Vagina (tissue), 2 donors: ENCODE measurements around the gene SLC22A2. TPM values are rescaled to one million over a fixed set of nuclear protein-coding genes. Genes with fewer than 3 reads are reported as not detected.
"Not testable (repeated sequence)": the region's sequence is repeated elsewhere in the genome, so short reads cannot be mapped to it uniquely, and the experiment has no call there.

Source experiments
- DNase-seq, 2 donors: peaks; one replicate each; pipeline ENCODE4 v3.0.0-alpha.2; 2017; ENCODE audit errors: extremely low spot score in 2 of 2
- H3K27ac ChIP-seq: fragments of 200-600 bp; sonication (generic); one replicate; pipeline ENCODE4 v1.5.1; 2019
- H3K27me3 ChIP-seq: fragments of 200-600 bp; sonication (generic); one replicate; pipeline ENCODE4 v1.5.1; 2019
- H3K36me3 ChIP-seq, 2 donors: fragments of 200-600 bp; sonication (generic); one replicate each; pipeline ENCODE4 v1.5.1; 2017 to 2019
- H3K4me1 ChIP-seq: fragments of 200-600 bp; sonication (generic); one replicate; pipeline ENCODE4 v1.5.1; 2019
- H3K4me3 ChIP-seq, 2 donors: fragments of 200-600 bp; sonication (generic); 1 replicate in 1 of 2; 2 replicates in 1 of 2; pipeline ENCODE4 v1.5.1; 2016 to 2019
- H3K9me3 ChIP-seq: fragments of 200-600 bp; sonication (generic); one replicate; pipeline ENCODE4 v1.5.1; 2019
- CTCF ChIP-seq, 3 experiments: fragments of 450-650 bp in 2 of 3; fragments of 200-600 bp in 1 of 3; sonication (generic) in 1 of 3; IDR thresholded peaks; one replicate each; pipeline ENCODE4 v1.5.1; 2017 to 2019; ENCODE audit warnings: antibody characterized with exemption in 3 of 3, mild to moderate bottlenecking in 2 of 3, moderate library complexity in 2 of 3
- POLR2A ChIP-seq, 2 donors: fragments of 450-650 bp; IDR thresholded peaks; one replicate each; pipeline ENCODE4 v1.6.1; 2017; ENCODE audit warnings: antibody characterized with exemption in 2 of 2, mild to moderate bottlenecking in 2 of 2, moderate library complexity in 2 of 2
- POLR2AphosphoS5 ChIP-seq, 2 donors: sonication (generic); formaldehyde crosslinking; IDR thresholded peaks; one replicate each; pipeline ENCODE4 v1.9.0; 2017; ENCODE audit warnings: antibody characterized with exemption in 2 of 2, mild to moderate bottlenecking in 2 of 2, low read depth in 1 of 2; ENCODE audit not compliant: insufficient read depth in 1 of 2
- intact Hi-C: fragments of 100-400 bp; cut with DNase I; formaldehyde crosslinking; loops from one replicate; pipeline ENCODE4 v1.15.1; 2023
- total RNA-seq: library from RNA; depleted of rRNA; stranded (reverse); fragments of >200 nt; gene quantifications from one replicate; pipeline ENCODE4 v1.2.3, GENCODE V29; 2016

The SLC22A2 gene
- total RNA-seq, 1 donor from 2014 or later = not detected

- DNase-seq = no peak
- TF ChIP-seq POLR2A (IDR thresholded peaks at IDR 0.05) (no peak), CTCF (IDR thresholded peaks at IDR 0.05) (no peak), POLR2AphosphoS5 (IDR thresholded peaks at IDR 0.05; ENCODE audit: insufficient read depth in 1 of 2, low read depth in 1 of 2) (no peak)
- H3K9me3 ChIP-seq = no peaks in the 10 kb centered on the region
- H3K4me1 ChIP-seq = peaks cover 10% of the 10 kb centered on the region
- H3K4me3 ChIP-seq = no peak overlapping the region
- no peaks in the 10 kb centered on the region for H3K36me3 ChIP-seq
- no peak overlapping the region for H3K27ac ChIP-seq
- intact Hi-C loops = no loop called here
- H3K27me3 ChIP-seq = no peaks in the 10 kb centered on the region
Measured at GRCh38 chr6:160240691-160241084, 17.9 kb downstream of the SLC22A2 start.

GRCh38 chr6:160239929-160240690 is 18.5 kb downstream of the SLC22A2 start:
- intact Hi-C loops = no loop called here
- DNase-seq = no peak
- no peak overlapping the region for H3K27ac ChIP-seq
- H3K4me1 ChIP-seq = peaks cover 10% of the 10 kb centered on the region
- H3K9me3 ChIP-seq = no peaks in the 10 kb centered on the region
- no peaks in the 10 kb centered on the region for H3K27me3 ChIP-seq
- no peaks in the 10 kb centered on the region for H3K36me3 ChIP-seq
- TF ChIP-seq POLR2A (IDR thresholded peaks at IDR 0.05) (no peak), CTCF (IDR thresholded peaks at IDR 0.05) (no peak), POLR2AphosphoS5 (IDR thresholded peaks at IDR 0.05; ENCODE audit: insufficient read depth in 1 of 2, low read depth in 1 of 2) (no peak)
- H3K4me3 ChIP-seq = no peak overlapping the region

- Histone ChIP-seq H3K36me3 (no peaks in the 10 kb centered on the region), H3K27ac (no peak overlapping the region), H3K27me3 (no peaks in the 10 kb centered on the region), H3K9me3 (no peaks in the 10 kb centered on the region), H3K4me3 (no peak overlapping the region), H3K4me1 (peaks cover 10% of the 10 kb centered on the region)
- TF ChIP-seq POLR2AphosphoS5 (IDR thresholded peaks at IDR 0.05; ENCODE audit: insufficient read depth in 1 of 2, low read depth in 1 of 2) = no peak
- no peak for TF ChIP-seq CTCF (IDR thresholded peaks at IDR 0.05)
- no peak for TF ChIP-seq POLR2A (IDR thresholded peaks at IDR 0.05)
- no peak for DNase-seq
- intact Hi-C loops = no loop called here
Measured at GRCh38 chr6:160238761-160239751, 19.6 kb downstream of the SLC22A2 start.

GRCh38 chr6:160238278-160238711 is 20.3 kb downstream of the SLC22A2 start:
- Histone ChIP-seq H3K4me3 (no peak overlapping the region), H3K27me3 (no peaks in the 10 kb centered on the region), H3K27ac (no peak overlapping the region), H3K4me1 (peaks cover 10% of the 10 kb centered on the region), H3K36me3 (no peaks in the 10 kb centered on the region), H3K9me3 (no peaks in the 10 kb centered on the region)
- intact Hi-C loops = no loop called here
- no peak for DNase-seq
- TF ChIP-seq CTCF (IDR thresholded peaks at IDR 0.05) (no peak), POLR2AphosphoS5 (IDR thresholded peaks at IDR 0.05; ENCODE audit: insufficient read depth in 1 of 2, low read depth in 1 of 2) (no peak), POLR2A (IDR thresholded peaks at IDR 0.05) (no peak)

GRCh38 chr6:160237597-160238275 is 20.9 kb downstream of the SLC22A2 start:
- H3K4me3 ChIP-seq, H3K36me3 ChIP-seq, intact Hi-C loops, H3K9me3 ChIP-seq, H3K27me3 ChIP-seq, DNase-seq: not testable (repeated sequence)
- peak overlapping the region; percentile 9 for H3K27ac ChIP-seq
- H3K4me1 ChIP-seq = peaks cover 10% of the 10 kb centered on the region

GRCh38 chr6:160236235-160236872 is 22.3 kb downstream of the SLC22A2 start:
- H3K9me3 ChIP-seq, intact Hi-C loops, H3K27ac ChIP-seq, H3K36me3 ChIP-seq, H3K27me3 ChIP-seq, H3K4me3 ChIP-seq, DNase-seq: not testable (repeated sequence)
- peaks cover 10% of the 10 kb centered on the region for H3K4me1 ChIP-seq

GRCh38 chr6:160233950-160234640 is 24.5 kb downstream of the SLC22A2 start:
- H3K27ac ChIP-seq, H3K36me3 ChIP-seq, H3K4me3 ChIP-seq, DNase-seq, intact Hi-C loops, H3K9me3 ChIP-seq, H3K27me3 ChIP-seq: not testable (repeated sequence)
- peaks cover 10% of the 10 kb centered on the region for H3K4me1 ChIP-seq
